Measurements from ENCODE around the gene POC1B.
"Not testable (repeated sequence)": the region's sequence is repeated elsewhere in the genome, so short reads cannot be mapped to it uniquely, and the experiment has no call there.

Gene POC1B

GRCh38 chr12:89470741-89471509, 54.9 kb downstream of the POC1B start:
- no peak for DNase-seq (ENCODE audit: low read depth, low spot score)
- Histone ChIP-seq H3K9me3 (ENCODE audit: low read depth, low read length) (no peaks in the 10 kb centered on the region), H3K36me3 (ENCODE audit: insufficient read depth, low read length) (no peaks in the 10 kb centered on the region), H3K27ac (no peak overlapping the region), H3K4me3 (no peak overlapping the region), H3K9ac (ENCODE audit: insufficient read length) (no peak overlapping the region)
- TF ChIP-seq EZH2 (IDR thresholded peaks at IDR 0.05), result no peak
- TF ChIP-seq FOXP2 (optimal IDR thresholded peaks at IDR 0.05; ENCODE audit: control extremely low read depth, extremely low read length, insufficient read depth), result no peak
- no peak for TF ChIP-seq POLR2AphosphoS5 (IDR thresholded peaks at IDR 0.05; ENCODE audit: borderline replicate concordance, low read depth, low read length)

DNA sequence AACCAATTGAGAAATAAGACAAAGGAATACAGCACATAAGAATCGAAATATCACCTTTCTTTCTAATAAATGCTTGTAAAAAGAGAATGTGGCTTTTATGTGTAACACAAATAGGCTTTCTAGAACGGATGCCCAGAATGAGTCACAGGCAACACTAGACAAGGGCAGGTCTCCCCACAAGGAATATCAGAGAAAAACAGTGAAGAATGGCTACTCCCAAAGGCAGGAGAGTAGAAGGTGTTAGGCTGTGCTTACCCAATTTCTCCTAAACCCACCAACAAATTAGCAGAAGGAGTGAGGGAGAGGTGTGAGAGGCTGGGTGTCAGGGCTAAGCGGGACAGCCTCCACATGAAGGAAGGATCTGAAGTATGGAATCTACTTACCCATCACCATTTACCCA, 56.5 kb downstream of the POC1B start:
- H3K4me3 ChIP-seq, result no peak overlapping the region
- no peak for TF ChIP-seq FOXP2 (optimal IDR thresholded peaks at IDR 0.05; ENCODE audit: control extremely low read depth, extremely low read length, insufficient read depth)
- no peak overlapping the region for H3K9ac ChIP-seq (ENCODE audit: insufficient read length)
- H3K36me3 ChIP-seq (ENCODE audit: insufficient read depth, low read length), result no peaks in the 10 kb centered on the region
- DNase-seq (ENCODE audit: low read depth, low spot score), result no peak
- no peaks in the 10 kb centered on the region for H3K9me3 ChIP-seq (ENCODE audit: low read depth, low read length)
- H3K27ac ChIP-seq, result no peak overlapping the region

DNA sequence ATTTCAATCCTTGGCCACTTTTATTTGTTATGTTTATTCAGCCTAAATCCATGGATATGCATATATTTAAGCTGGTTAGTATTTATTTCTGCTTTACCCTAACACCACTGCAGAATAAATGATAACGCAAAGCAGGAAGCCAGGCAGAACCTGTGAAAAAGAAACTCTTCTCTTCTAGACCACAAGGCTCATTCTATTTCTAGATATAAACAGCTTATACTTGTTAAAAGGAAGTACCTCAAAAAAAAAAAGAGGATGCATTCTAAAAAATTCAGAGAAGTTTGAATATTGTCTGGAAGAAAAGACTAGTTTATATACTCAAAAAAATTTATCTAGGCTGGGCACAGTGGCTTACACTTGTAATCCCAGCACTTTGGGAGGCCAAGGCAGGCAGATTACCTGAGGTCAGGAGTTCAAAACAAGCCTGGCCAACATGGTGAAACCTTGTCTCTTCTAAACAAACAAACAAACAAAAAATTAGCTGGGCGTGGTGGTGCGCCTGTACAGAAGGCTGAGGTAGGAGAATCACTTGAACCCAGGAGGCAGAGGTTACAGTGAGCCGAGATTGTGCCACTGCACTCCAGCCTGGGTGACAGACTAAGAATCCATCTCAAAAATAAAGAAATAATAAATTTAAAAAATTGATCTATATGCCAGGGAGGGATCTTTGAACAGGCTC, 57.1 kb downstream of the POC1B start:
- Histone ChIP-seq H3K4me3 (no peak overlapping the region), H3K9me3 (ENCODE audit: low read depth, low read length) (no peaks in the 10 kb centered on the region), H3K27ac (no peak overlapping the region), H3K36me3 (ENCODE audit: insufficient read depth, low read length) (no peaks in the 10 kb centered on the region), H3K9ac (ENCODE audit: insufficient read length) (no peak overlapping the region)
- no peak for DNase-seq (ENCODE audit: low read depth, low spot score)
- TF ChIP-seq FOXP2 (optimal IDR thresholded peaks at IDR 0.05; ENCODE audit: control extremely low read depth, extremely low read length, insufficient read depth) (no peak), EZH2 (IDR thresholded peaks at IDR 0.05) (no peak), POLR2AphosphoS5 (IDR thresholded peaks at IDR 0.05; ENCODE audit: borderline replicate concordance, low read depth, low read length) (no peak)

DNA sequence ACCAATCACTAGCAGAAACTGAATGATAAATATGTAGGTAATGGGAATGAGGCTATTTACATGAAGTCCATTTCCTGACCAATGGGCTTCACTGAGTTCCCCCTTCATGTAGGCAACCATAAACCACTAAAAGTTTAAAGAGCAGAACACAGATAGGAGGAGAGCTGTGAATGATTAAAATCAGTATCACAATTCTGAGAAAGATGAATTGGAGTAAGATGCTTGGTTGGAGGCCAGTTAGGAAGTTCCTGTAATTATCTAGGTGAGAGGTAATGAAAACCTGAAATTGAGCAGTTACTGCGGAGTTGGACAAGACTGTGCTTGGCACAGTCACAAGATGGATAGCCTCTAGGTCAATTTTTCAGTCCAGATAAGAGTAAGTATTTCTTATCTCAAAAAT, 57.8 kb downstream of the POC1B start:
- H3K27ac ChIP-seq, result no peak overlapping the region
- TF ChIP-seq FOXP2 (optimal IDR thresholded peaks at IDR 0.05; ENCODE audit: control extremely low read depth, extremely low read length, insufficient read depth) (no peak), EZH2 (IDR thresholded peaks at IDR 0.05) (no peak), POLR2AphosphoS5 (IDR thresholded peaks at IDR 0.05; ENCODE audit: borderline replicate concordance, low read depth, low read length) (no peak)
- no peak overlapping the region for H3K9ac ChIP-seq (ENCODE audit: insufficient read length)
- H3K9me3 ChIP-seq (ENCODE audit: low read depth, low read length), result no peaks in the 10 kb centered on the region
- no peak overlapping the region for H3K4me3 ChIP-seq
- no peaks in the 10 kb centered on the region for H3K36me3 ChIP-seq (ENCODE audit: insufficient read depth, low read length)
- no peak for DNase-seq (ENCODE audit: low read depth, low spot score)

GRCh38 chr12:89464974-89465592, 60.8 kb downstream of the POC1B start:
- TF ChIP-seq EZH2 (IDR thresholded peaks at IDR 0.05) (no peak), POLR2AphosphoS5 (IDR thresholded peaks at IDR 0.05; ENCODE audit: borderline replicate concordance, low read depth, low read length) (no peak), FOXP2 (optimal IDR thresholded peaks at IDR 0.05; ENCODE audit: control extremely low read depth, extremely low read length, insufficient read depth) (no peak)
- Histone ChIP-seq H3K4me3 (no peak overlapping the region), H3K9ac (ENCODE audit: insufficient read length) (no peak overlapping the region), H3K9me3 (ENCODE audit: low read depth, low read length) (no peaks in the 10 kb centered on the region), H3K36me3 (ENCODE audit: insufficient read depth, low read length) (no peaks in the 10 kb centered on the region), H3K27ac (no peak overlapping the region)
- no peak for DNase-seq (ENCODE audit: low read depth, low spot score)

DNA sequence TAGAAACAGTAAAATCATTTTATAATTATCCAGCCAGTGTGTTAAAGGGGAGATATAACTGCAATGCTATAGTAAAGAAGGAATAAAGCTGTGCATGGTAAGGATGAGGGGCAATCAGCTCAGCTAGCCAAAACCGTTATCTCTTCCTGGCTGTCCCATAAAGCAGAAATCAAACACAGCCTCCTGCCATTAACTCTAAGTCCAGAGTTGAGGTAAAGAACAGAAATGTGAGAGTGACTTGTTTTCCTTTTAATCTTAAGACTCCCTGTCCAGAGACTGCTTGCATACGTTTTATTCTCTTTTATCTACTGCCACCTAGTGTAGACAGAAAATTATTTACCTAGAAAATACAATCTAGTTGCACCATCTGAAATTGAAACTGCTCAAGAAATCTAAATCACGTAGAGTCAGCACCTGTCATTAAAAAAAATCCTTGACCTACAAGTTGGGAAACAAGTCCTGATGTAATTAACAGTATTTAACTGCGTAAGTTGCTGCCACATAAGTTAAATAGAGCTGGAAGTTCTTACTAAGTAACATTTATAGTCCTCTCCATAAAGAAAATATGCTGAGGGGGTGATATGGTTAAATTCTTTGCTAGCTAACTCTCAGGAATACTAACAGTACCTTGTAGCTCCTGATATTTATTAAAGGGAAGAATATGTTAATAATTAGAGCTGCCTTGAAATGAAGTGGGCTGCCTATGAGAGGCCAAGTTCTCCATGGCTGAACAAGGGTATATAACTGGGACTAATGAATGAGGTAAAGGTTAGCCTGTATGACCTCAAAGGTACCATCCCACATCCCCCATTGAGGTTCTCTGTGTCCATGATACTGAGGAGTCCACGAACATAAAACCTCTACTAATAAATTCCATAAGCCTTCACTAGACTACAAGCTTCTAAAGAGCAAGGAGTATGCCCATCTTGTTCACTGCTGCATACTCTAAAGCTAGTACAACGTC, 63.9 kb downstream of the POC1B start:
- Histone ChIP-seq H3K4me3 (peak overlapping the region; percentile 40; the same call in 1 of the 2 replicates), H3K27ac (peak overlapping the region; percentile 44; the same call in 1 of the 2 replicates), H3K9ac (ENCODE audit: insufficient read length) (peak overlapping the region; percentile 13)

GRCh38 chr12:89461190-89461589, 64.7 kb downstream of the POC1B start:
- Histone ChIP-seq H3K36me3 (ENCODE audit: insufficient read depth, low read length) (no peaks in the 10 kb centered on the region), H3K27ac (peak overlapping the region; percentile 44), H3K4me3 (no peak overlapping the region), H3K9ac (ENCODE audit: insufficient read length) (no peak overlapping the region), H3K9me3 (ENCODE audit: low read depth, low read length) (no peaks in the 10 kb centered on the region)
- no peak for DNase-seq (ENCODE audit: low read depth, low spot score)
- TF ChIP-seq EZH2 (IDR thresholded peaks at IDR 0.05) (no peak), POLR2AphosphoS5 (IDR thresholded peaks at IDR 0.05; ENCODE audit: borderline replicate concordance, low read depth, low read length) (no peak), FOXP2 (optimal IDR thresholded peaks at IDR 0.05; ENCODE audit: control extremely low read depth, extremely low read length, insufficient read depth) (no peak)

More for the DNA sequence above, 63.9 kb downstream of the POC1B start:
- no peaks in the 10 kb centered on the region for H3K36me3 ChIP-seq (ENCODE audit: insufficient read depth, low read length)
- TF ChIP-seq EZH2 (IDR thresholded peaks at IDR 0.05) (no peak), FOXP2 (optimal IDR thresholded peaks at IDR 0.05; ENCODE audit: control extremely low read depth, extremely low read length, insufficient read depth) (no peak), POLR2AphosphoS5 (IDR thresholded peaks at IDR 0.05; ENCODE audit: borderline replicate concordance, low read depth, low read length) (no peak)
- H3K9me3 ChIP-seq (ENCODE audit: low read depth, low read length), result no peaks in the 10 kb centered on the region
- DNase-seq (ENCODE audit: low read depth, low spot score), result peak; percentile 64

- H3K9me3 ChIP-seq (ENCODE audit: low read depth, low read length); DNase-seq (ENCODE audit: low read depth, low spot score); H3K4me3 ChIP-seq; H3K9ac ChIP-seq (ENCODE audit: insufficient read length); H3K36me3 ChIP-seq (ENCODE audit: insufficient read depth, low read length); H3K27ac ChIP-seq: not testable (repeated sequence)
Measured at GRCh38 chr12:89459279-89459678, 66.6 kb downstream of the POC1B start.
